IMR-90 (cell line): ENCODE data around the gene VCP. TPM values are rescaled to one million over a fixed set of nuclear protein-coding genes. Genes with fewer than 3 reads are reported as not detected.

Experiments used
- ATAC-seq: fragments of 200-7000 bp; cut with Tn5 transposase; 2 replicates; pipeline ENCODE4 v1.9.1; 2020; ENCODE audit warnings: low read depth, mild to moderate bottlenecking, moderate library complexity
- BruUV-seq: library from RNA; stranded (reverse); fragments of 400-500 nt; replicated peaks from 2 replicates; lab custom pipeline; 2021; lab: Mats Ljungman, UMichigan
- CTCF ChIA-PET: fragments of 300-600 bp; formaldehyde crosslinking; extraction: SDS; loops from one replicate; lab custom pipeline; 2021; ENCODE audit warnings: antibody characterized with exemption; lab: Yijun Ruan, JAX
- POLR2A ChIA-PET: fragments of 300-600 bp; sonication (Branson Sonifier 250); formaldehyde crosslinking; loops from one replicate; lab custom pipeline; 2022; ENCODE audit warnings: antibody characterized with exemption; ENCODE audit not compliant: unreplicated experiment; lab: Charles Lee
- DNase-seq: peaks from one replicate; pipeline ENCODE4 v3.0.0; 2013
- H2AFZ ChIP-seq: replicated peaks from 2 replicates; pipeline ENCODE3; 2013; ENCODE audit warnings: low read length, mild to moderate bottlenecking; ENCODE audit not compliant: poor library complexity
- H2AK5ac ChIP-seq: 2 replicates; pipeline ENCODE4 v1.6.1; 2013; ENCODE audit warnings: low read depth, low read length, inconsistent platforms
- H2AK9ac ChIP-seq: replicated peaks from 2 replicates; pipeline ENCODE3; 2013; ENCODE audit warnings: mild to moderate bottlenecking, low read depth, low read length, moderate library complexity; ENCODE audit not compliant: poor library complexity
- H2BK120ac ChIP-seq: 2 replicates; pipeline ENCODE4 v1.6.1; 2013; ENCODE audit warnings: low read depth, low read length, inconsistent platforms
- H2BK15ac ChIP-seq: 3 replicates; pipeline ENCODE4 v1.6.1; 2013; ENCODE audit warnings: low read depth, low read length, inconsistent platforms
- H2BK20ac ChIP-seq: 2 replicates; pipeline ENCODE4 v1.6.1; 2013; ENCODE audit warnings: low read depth, mild to moderate bottlenecking, inconsistent platforms, low read length, moderate library complexity
- H2BK5ac ChIP-seq: 2 replicates; pipeline ENCODE4 v1.6.1; 2013; ENCODE audit warnings: mild to moderate bottlenecking, low read depth, low read length, inconsistent platforms; ENCODE audit not compliant: poor library complexity, severe bottlenecking
- H3K14ac ChIP-seq: replicated peaks from 2 replicates; pipeline ENCODE4 v1.6.1; 2013; ENCODE audit warnings: low read depth, low read length, inconsistent platforms
- H3K18ac ChIP-seq: 2 replicates; pipeline ENCODE4 v1.6.1; 2013; ENCODE audit warnings: low read depth, low read length, control low read depth
- H3K23ac ChIP-seq: 2 replicates; pipeline ENCODE4 v1.6.1; 2013; ENCODE audit warnings: low read depth, low read length, inconsistent platforms
- H3K27ac ChIP-seq: 2 replicates; pipeline ENCODE4 v1.5.1; 2013; ENCODE audit warnings: mild to moderate bottlenecking, control low read depth, low read length; ENCODE audit not compliant: insufficient read depth
- H3K27me3 ChIP-seq: 2 replicates; pipeline ENCODE4 v1.6.1; 2013; ENCODE audit warnings: low read length; ENCODE audit not compliant: control insufficient read depth, insufficient read depth
- H3K36me3 ChIP-seq: 2 replicates; pipeline ENCODE4 v1.6.1; 2013; ENCODE audit warnings: low read length, mixed read lengths; ENCODE audit not compliant: control insufficient read depth, insufficient read depth
- H3K4ac ChIP-seq: 2 replicates; pipeline ENCODE4 v1.6.1; 2013; ENCODE audit warnings: low read depth, low read length, inconsistent platforms
- H3K4me1 ChIP-seq: 2 replicates; pipeline ENCODE4 v1.6.1; 2013; ENCODE audit warnings: low read length, mixed read lengths; ENCODE audit not compliant: control insufficient read depth, insufficient read depth
- H3K4me2 ChIP-seq: 2 replicates; pipeline ENCODE4 v1.6.1; 2013; ENCODE audit warnings: low read depth, mild to moderate bottlenecking, control low read depth, low read length, moderate library complexity
- H3K4me3 ChIP-seq: 2 replicates; pipeline ENCODE4 v1.5.1; 2013; ENCODE audit warnings: low read depth, mild to moderate bottlenecking, control low read depth, low read length, moderate library complexity; ENCODE audit not compliant: insufficient read depth
- H3K56ac ChIP-seq: 2 replicates; pipeline ENCODE4 v1.6.1; 2013; ENCODE audit warnings: low read length, inconsistent platforms; ENCODE audit not compliant: insufficient read depth; ENCODE audit errors: extremely low read depth
- H3K79me1 ChIP-seq, 2 experiments: 2 replicates each; pipeline ENCODE4 v1.6.1; 2013; ENCODE audit warnings: low read length in 2 of 2, inconsistent platforms in 1 of 2, low read depth in 1 of 2
- H3K9ac ChIP-seq: 2 replicates; pipeline ENCODE4 v1.6.1; 2013; ENCODE audit warnings: low read depth, low read length, control low read depth
- H3K9me1 ChIP-seq: 2 replicates; pipeline ENCODE4 v1.6.1; 2013; ENCODE audit warnings: low read length, inconsistent platforms; ENCODE audit not compliant: insufficient read depth
- H3K9me3 ChIP-seq: 2 replicates; pipeline ENCODE4 v1.6.1; 2013; ENCODE audit warnings: low read length; ENCODE audit not compliant: control insufficient read depth, insufficient read depth
- H4K20me1 ChIP-seq: 2 replicates; pipeline ENCODE4 v1.6.1; 2013; ENCODE audit warnings: low read length, inconsistent platforms; ENCODE audit not compliant: insufficient read depth
- H4K5ac ChIP-seq: 2 replicates; pipeline ENCODE4 v1.6.1; 2013; ENCODE audit warnings: mild to moderate bottlenecking, low read depth, low read length, control low read depth
- H4K8ac ChIP-seq, 2 experiments: 2 replicates each; pipeline ENCODE4 v1.6.1; 2013; ENCODE audit warnings: low read depth in 2 of 2, low read length in 2 of 2, control low read depth in 1 of 2, inconsistent platforms in 1 of 2
- H4K91ac ChIP-seq: 2 replicates; pipeline ENCODE4 v1.6.1; 2013; ENCODE audit warnings: low read depth, low read length, inconsistent platforms; ENCODE audit not compliant: insufficient read depth
- CEBPB ChIP-seq: IDR thresholded peaks from 2 replicates; pipeline ENCODE4 v1.6.1; 2012; ENCODE audit warnings: low read depth, low read length, improper control_type of control experiment
- FOS ChIP-seq: fragments of 150-350 bp; IDR thresholded peaks from 2 replicates; pipeline ENCODE4 v1.6.1; 2016; ENCODE audit warnings: low read depth, low read length
- MAZ ChIP-seq: IDR thresholded peaks from 2 replicates; pipeline ENCODE4 v1.6.1; 2012; ENCODE audit warnings: low read depth, mild to moderate bottlenecking, low read length, improper control_type of control experiment, moderate library complexity, borderline replicate concordance
- RAD21 ChIP-seq: IDR thresholded peaks from 2 replicates; pipeline ENCODE4 v1.6.1; 2012; ENCODE audit warnings: low read length, improper control_type of control experiment
- RCOR1 ChIP-seq: IDR thresholded peaks from 2 replicates; pipeline ENCODE4 v1.6.1; 2012; ENCODE audit warnings: mild to moderate bottlenecking, low read length, improper control_type of control experiment; ENCODE audit not compliant: insufficient replicate concordance
- RFX5 ChIP-seq: IDR thresholded peaks from 2 replicates; pipeline ENCODE4 v1.8.0; 2012; ENCODE audit warnings: low read depth, mild to moderate bottlenecking, low read length, moderate library complexity
- SMC3 ChIP-seq: fragments of 150-350 bp; IDR thresholded peaks from 2 replicates; pipeline ENCODE4 v1.6.1; 2016; ENCODE audit warnings: low read depth, mild to moderate bottlenecking, antibody characterized with exemption, low read length, moderate library complexity
- WGBS, 2 experiments: methylation state at CpG; one replicate each; pipeline versions ENCODE4 v1.1.5 to v1.1.7; 2013; ENCODE audit warnings: missing lambda C conversion rate in 2 of 2; ENCODE audit not compliant: insufficient read length in 1 of 2; ENCODE audit errors: extremely low coverage in 2 of 2; 5-methylcytosine and 5-hydroxymethylcytosine counted together
- dilution Hi-C: fragments of 300-500 bp; cut with HindIII; formaldehyde crosslinking; loops from one replicate; pipeline ENCODE4 v1.14.3; 2018; ENCODE audit warnings: low sequenced_read_pairs; ENCODE audit not compliant: unreplicated experiment
- in situ Hi-C: fragments of 300-500 bp; cut with MboI; formaldehyde crosslinking; loops from 3 replicates; pipeline ENCODE4 v1.14.3; 2019; ENCODE audit warnings: low sequenced_read_pairs, inconsistent platforms, mixed read lengths
- intact Hi-C: fragments of 100-400 bp; cut with micrococcal nuclease; formaldehyde crosslinking; loops from 2 replicates; pipeline ENCODE4 v1.10.0; 2022
- polyA plus RNA-seq, 3 experiments: library from polyadenylated mRNA; depleted of rRNA; stranded (reverse); fragments of >200 nt; gene quantifications; 2 replicates each; pipeline ENCODE4 v1.2.3, GENCODE V29; 2012; ENCODE audit warnings: low replicate concordance in 1 of 3
- total RNA-seq: library from RNA; depleted of rRNA; stranded (reverse); fragments of >200 nt; gene quantifications from 2 replicates; pipeline ENCODE4 v1.2.3, GENCODE V29; 2012
- TF ChIP-seq, protein P1 (sequence below): fragments of 150-350 bp; IDR thresholded peaks from 2 replicates; pipeline ENCODE4 v1.6.1; 2017; ENCODE audit warnings: mild to moderate bottlenecking, antibody characterized with exemption, low read length, low read depth

VCP gene
- total and polyA plus RNA-seq, 2 of the 4 experiments (the other 2 are of a cell fraction): 292 to 516 TPM

DNA sequence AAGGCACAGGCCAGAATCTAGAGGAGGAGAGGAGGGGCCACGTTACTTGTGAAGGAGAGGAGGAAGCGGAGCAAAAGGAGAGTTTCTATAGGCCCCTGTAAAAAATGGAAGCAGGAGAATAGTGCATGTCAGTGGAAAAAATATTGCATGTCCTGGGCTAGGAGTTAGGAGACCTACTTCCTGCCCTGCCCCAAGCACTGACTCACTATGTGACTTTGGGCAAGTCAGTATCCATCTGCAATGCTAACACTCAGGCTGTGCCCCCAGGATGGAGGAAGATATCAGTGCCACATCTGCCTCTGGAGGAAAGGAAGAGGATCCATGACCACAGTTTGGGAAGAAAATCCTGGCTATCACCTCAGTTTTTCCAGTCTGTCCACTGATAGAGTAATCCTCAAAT is 17.0 kb upstream of the VCP start:
- no peak overlapping the region for H3K27ac ChIP-seq
- no peak overlapping the region for H2BK5ac ChIP-seq
- WGBS, 2 experiments: no CpG with 5 or more reads among the region's 2 CpGs
- no peak overlapping the region for H3K23ac ChIP-seq
- no peak overlapping the region for H3K14ac ChIP-seq
- H3K9me3 ChIP-seq: no peaks in the 10 kb centered on the region
- ATAC-seq (no peak), DNase-seq (no peak)
- H2BK20ac ChIP-seq: no peak overlapping the region
- H3K4me1 ChIP-seq: no peaks in the 10 kb centered on the region
- no TSS peak for BruUV-seq
- intact Hi-C loops: no loop called here
- no peak overlapping the region for H4K5ac ChIP-seq
- H3K36me3 ChIP-seq: peaks cover 48% of the 10 kb centered on the region
- no peak overlapping the region for H4K91ac ChIP-seq
- no peak overlapping the region for H2AK9ac ChIP-seq
- ChIA-PET CTCF (no interaction called here), POLR2A (no interaction called here)
- H3K18ac ChIP-seq: no peak overlapping the region
- in situ Hi-C loops: no loop called here
- no peak overlapping the region for H2BK15ac ChIP-seq
- no peak overlapping the region for H3K9ac ChIP-seq
- H2AFZ ChIP-seq: no peak overlapping the region
- no peaks in the 10 kb centered on the region for H3K27me3 ChIP-seq
- dilution Hi-C loops: no loop called here
- H3K56ac ChIP-seq: no peak overlapping the region
- H2AK5ac ChIP-seq: no peak overlapping the region
- no peak overlapping the region for H3K4me3 ChIP-seq
- no peak overlapping the region for H4K8ac ChIP-seq
- no peaks in the 10 kb centered on the region for H4K20me1 ChIP-seq
- no peak overlapping the region for H3K4me2 ChIP-seq
- peaks cover 0 to 4% of the 10 kb centered on the region in 2 experiments; a peak in 1 of 4 replicates for H3K79me1 ChIP-seq
- H2BK120ac ChIP-seq: no peak overlapping the region
- no peak overlapping the region for H3K4ac ChIP-seq
- no peaks in the 10 kb centered on the region for H3K9me1 ChIP-seq
- TF ChIP-seq, protein P1, sequence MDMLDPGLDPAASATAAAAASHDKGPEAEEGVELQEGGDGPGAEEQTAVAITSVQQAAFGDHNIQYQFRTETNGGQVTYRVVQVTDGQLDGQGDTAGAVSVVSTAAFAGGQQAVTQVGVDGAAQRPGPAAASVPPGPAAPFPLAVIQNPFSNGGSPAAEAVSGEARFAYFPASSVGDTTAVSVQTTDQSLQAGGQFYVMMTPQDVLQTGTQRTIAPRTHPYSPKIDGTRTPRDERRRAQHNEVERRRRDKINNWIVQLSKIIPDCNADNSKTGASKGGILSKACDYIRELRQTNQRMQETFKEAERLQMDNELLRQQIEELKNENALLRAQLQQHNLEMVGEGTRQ: no peak
- TF ChIP-seq SMC3 (no peak), RAD21 (no peak), RFX5 (no peak), FOS (no peak), CEBPB (no peak), MAZ (no peak), RCOR1 (no peak)
